Kidney tubule cell (primary cell): ENCODE measurements around the gene RALBP1.
"Not testable (repeated sequence)": the region's sequence is repeated elsewhere in the genome, so short reads cannot be mapped to it uniquely, and the experiment has no call there.

Experiments used
- DNase-seq: peaks from one replicate; pipeline ENCODE4 v3.0.0-alpha.2; 2018; ENCODE audit warnings: low spot score

RALBP1 gene

GRCh38 chr18:9474983-9475642 lies at the start of gene RALBP1:
TSS of gene RALBP1 (plus strand) at chr18:9475513. CDS start at chr18:9513046, 37,533 bp downstream.
- DNase-seq, result peak; percentile 100

DNA sequence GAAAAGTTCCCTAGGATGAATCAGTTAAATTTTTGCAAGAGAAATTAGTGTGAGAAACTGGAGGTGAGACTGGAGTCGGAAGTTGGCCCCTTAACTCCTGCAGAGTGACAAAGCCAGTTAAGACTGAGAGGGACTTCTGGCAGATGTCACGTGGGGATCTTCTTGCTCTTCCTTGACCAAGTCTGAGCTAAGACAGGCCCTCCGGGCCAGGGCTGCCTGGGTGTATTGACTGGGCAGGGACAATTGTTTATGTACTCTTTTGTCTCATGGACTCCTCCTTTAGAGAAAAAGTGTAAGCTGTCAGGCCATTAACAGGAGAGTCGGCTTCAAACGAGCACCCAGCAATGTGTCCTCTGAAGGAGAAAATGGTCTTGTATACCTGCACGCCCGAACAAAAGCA lies 48.6 kb upstream of the RALBP1 start:
- no peak for DNase-seq

DNA sequence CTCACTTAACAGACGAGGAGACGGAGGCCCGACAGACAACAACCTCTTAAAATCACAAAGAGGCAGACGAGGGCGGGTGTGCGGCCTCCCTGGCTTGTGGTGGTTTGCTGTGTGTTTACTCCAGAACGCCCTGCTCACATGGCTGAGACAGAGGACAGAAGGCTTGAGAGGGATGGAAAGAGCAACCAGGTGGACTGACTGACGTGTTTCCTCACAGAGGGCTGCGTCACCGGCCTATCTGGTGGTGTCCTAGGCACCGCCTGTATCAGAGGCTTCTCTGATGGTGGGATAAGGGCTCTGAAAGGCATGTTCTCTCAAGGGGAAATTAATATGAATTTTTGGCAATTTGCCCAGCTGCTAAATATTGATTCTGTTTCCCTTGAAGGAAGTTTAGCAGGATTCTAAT lies 47.0 kb upstream of the RALBP1 start:
- no peak for DNase-seq

DNA sequence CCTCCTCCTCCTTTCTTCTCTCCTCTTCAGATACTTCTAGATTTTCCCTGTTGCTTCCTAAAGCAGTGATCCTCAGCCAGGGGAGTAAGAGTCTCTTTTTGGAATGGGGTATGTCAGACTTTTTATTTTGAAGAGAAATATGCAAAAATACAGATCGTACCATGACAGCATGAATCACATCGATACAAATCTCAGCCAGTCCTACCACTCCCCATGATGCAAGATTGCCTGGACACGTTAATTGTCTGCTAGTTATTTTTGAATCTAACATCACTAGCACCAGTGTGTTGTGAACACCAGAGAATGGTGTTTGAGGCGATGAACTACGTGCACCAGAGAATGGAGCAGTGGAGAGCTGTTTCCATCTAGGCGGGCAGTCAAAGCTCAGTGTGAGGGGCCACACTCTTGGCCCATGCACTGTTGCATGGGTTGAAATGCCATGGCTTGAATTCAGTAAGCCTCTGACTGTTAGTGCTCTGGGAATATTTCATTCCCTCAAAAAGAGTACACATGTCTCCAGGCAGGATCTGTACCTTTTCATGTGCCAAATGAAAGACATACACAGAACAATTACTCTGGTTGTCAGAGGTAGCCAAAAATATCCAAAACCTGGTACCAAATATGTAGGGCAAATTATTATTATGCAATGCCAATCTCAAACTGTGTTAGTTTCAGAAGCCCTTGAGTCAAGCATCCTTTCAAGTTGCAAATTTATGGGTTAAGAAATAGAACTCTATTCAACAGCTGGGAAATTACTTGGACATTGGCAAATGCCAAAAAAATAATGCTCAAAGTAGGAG lies 46.3 kb upstream of the RALBP1 start:
- DNase-seq, result no peak

- DNase-seq, result no peak
Measured at GRCh38 chr18:9429662-9429993, 45.7 kb upstream of the RALBP1 start.

- DNase-seq, result not testable (repeated sequence)
Measured at GRCh38 chr18:9430315-9430714, 45.0 kb upstream of the RALBP1 start.

DNA sequence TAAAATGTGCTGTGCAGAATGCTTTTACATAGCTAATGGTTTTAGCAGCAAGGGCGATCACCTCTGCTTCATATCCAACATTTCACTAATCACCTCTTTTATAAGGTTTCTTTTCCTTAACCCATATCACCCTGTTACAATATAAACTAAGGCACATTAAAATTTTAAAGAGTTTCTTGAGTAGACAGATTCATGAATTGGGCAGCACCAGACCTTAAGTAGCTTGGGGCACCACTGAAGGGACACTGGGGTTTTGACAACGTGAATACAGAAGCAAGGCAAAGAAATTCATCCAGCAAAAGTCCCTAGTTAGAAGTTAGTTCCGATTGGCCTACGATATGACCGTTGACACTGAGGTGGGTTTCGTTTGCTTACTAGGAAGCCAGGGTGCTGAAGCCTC lies 44.0 kb upstream of the RALBP1 start:
- no peak for DNase-seq

DNA sequence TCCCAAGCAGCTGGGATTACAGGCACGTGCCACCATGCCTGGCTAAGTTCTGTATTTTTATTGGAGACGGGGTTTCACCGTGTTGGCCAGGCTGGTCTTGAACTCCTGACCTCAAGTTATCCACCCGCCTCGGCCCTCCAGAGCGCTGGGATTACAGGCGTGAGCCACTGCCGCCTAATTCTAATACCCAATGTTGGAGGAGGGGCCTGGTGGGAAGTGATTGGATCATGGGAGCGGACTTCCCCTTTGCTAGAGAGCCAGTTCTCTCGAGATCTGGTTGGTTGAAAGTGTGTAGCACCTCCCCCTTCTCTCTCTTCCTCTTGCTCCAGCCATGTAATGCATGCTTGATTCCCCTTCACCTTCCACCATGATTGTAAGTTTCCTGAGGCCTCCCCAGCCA lies 42.2 kb upstream of the RALBP1 start:
- not testable (repeated sequence) for DNase-seq

- no peak for DNase-seq
Measured at GRCh38 chr18:9433671-9434121, 41.6 kb upstream of the RALBP1 start.

- DNase-seq, result no peak
Measured at GRCh38 chr18:9434122-9434701, 41.1 kb upstream of the RALBP1 start.

DNA sequence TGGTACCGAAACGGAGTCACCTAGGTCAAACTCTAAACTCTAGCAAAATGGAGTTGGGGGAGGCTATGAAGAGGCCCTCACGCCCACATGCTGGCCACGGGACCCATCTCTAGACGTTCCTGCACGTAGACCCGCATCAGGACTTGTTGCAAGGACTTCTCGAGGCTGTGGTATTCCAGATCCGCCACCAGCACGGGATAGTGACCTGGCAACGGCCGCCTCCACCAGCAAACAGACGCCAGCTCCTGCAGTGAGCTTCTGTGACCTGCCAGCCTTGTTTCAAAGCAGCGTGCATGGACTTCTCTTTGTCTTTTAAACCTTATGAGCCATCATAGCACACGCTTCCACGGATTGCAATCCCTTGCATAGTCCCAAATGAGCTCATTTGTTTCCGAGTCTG lies 40.3 kb upstream of the RALBP1 start:
- no peak for DNase-seq

DNA sequence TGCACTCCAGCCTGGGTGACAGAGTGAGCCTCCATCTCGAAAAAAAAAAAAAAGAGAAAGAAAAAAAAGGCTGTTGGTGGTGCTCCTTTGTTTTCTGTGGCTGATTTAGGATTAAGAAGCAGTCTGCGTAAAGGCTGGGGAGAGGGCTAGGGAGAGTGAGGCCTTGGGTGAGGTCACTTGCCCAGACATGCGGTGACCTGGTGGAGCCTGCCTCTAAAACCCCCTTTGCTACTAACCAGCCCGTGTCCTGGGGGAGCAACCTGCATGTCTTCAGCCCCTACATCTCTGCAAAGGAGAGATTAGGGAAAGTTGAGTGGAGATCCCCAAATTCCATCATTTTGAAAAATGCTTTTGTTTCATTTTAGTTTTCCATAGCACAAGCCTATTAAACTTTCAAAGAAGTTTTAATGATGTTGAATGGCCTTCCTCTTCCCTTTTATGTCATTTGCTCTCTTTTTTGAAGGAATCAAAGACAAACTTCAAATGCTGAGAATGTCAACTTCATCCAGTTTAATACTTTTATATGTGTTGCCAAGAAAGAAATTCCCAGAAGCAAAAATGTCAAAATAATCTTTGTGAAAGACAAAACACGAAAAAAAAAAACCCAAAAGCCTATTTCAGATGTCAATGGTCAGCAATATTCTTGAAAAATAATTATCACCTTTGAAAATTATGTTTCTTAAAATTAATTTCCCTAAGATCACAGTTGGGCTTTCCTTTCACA lies 38.9 kb upstream of the RALBP1 start:
- DNase-seq, result no peak

DNA sequence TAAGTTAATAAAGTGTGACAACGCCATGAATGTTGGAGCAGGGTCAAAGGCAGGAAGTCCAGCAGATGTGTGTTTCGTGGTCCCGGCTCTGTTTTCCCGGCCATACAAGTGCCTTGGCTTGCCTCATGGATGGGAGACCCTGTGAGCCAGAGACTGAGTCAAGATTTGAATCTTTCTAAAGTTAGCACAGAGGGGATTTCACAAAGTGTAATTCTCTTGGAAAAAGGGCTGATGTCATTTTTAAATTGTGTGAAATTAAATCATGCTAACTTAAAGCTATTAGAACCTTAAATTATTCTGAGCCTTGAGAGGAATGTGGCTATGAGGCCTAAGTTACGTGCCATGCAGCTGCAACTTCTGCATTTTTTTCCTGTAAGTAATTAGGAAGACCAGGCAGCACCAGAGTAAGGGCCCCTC lies 38.3 kb upstream of the RALBP1 start:
- DNase-seq, result peak; percentile 41

GRCh38 chr18:9437672-9438071 lies 37.6 kb upstream of the RALBP1 start:
- no peak for DNase-seq

DNA sequence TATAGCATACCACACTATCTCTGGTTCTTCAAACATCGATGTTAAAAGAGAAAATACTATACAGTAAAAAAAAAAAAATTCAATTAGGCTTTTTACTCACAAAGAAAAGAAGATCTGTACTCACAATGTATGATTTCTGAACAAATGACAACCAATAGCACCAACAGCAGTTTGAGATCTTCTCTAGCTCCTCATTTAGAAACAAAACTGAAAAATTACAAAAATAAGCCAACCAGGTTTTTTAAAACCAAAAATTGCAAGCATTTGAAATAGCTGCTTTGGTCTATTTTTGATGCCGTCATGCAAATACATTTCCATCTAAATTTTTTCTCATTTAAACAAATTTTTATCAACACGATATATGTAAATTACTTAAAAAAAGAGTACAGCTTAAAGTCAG lies 34.3 kb upstream of the RALBP1 start:
- no peak for DNase-seq

GRCh38 chr18:9444549-9444948 lies 30.8 kb upstream of the RALBP1 start:
- DNase-seq, result no peak

DNA sequence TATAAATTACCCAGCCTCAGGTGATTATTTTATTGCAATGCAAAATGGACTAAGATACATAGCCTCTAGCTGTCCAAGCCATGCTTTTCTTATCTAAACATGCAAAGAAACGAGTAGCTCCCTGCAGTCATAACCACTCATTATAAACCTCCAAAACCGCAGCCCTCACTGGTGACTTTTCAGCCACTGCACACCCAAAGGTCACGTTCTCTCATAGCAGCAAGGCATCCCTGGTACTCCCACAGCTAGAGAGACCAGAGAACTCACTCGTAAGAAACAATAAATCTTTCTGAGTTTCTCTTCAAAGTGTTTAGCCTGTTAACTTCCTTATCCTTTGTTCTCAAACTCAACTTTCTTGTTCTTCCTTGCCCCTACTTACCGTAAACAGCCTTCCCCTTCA lies 28.5 kb upstream of the RALBP1 start:
- no peak for DNase-seq

DNA sequence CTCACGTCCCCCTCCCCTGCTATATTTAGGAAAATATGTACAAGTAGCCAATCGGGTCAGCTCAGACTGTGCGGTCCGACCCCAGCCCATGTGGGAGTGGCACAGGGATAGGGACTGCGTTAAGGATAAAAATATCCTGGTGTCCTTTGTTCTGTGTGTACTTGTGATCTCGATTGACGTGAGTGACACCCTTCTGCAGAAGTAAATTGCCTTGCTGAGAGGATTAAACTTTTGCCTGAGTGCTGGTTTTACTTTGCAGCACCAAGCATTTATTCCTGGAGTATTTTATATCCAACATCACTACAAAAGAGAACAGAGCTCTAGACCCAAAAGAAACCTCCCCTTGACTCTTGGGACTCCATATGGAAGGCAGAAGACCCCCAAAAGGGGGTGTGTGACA lies 28.0 kb upstream of the RALBP1 start:
- DNase-seq, result no peak

- DNase-seq, result no peak
Measured at GRCh38 chr18:9449600-9450414, 25.5 kb upstream of the RALBP1 start.

DNA sequence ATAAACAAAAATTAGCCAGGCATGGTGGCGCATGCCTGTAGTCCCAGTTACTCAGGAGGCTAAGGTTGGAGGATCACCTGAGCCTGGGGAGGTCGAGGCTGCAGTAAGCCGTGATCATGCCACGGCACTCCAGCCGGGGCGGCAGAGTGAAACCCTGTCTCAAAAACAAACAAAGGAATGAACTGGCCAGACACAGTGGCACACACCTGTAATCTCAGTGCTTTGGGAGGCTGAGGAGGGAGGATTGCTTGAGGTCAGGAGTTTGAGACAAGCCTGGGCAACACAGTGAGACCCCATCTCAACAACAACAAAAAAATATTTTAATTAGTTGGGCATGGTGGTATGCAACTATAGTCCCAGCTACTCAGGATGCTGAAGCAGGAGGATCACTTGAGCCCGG lies 24.4 kb upstream of the RALBP1 start:
- DNase-seq, result not testable (repeated sequence)

DNA sequence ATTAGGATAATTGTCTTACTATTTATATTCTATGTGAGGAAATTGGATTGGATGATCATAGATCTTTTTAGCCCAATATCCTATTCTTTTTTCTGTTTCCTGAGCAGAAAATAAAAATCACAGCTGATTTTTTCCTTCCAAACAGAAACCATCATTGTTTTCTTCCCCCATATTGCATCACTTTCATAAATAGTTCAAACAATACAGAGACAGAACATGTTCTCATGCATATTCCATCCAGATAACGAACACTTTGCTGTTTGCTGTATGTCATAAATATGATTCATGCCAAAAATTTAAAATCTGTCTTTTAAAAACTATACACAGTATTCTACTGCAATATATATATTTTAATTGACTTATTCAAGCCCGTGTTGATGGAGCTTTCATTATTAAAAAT lies 22.0 kb upstream of the RALBP1 start:
- no peak for DNase-seq
